Measurements from ENCODE around the gene CAPN2. TPM values are rescaled to one million over a fixed set of nuclear protein-coding genes. Genes with fewer than 3 reads are reported as not detected.
A peak's percentile ranks its signal among the peaks of the same experiment; 100 is the strongest.

Gene CAPN2
- total RNA-seq: 353 and 526 TPM in 2 replicates

- Histone ChIP-seq H3K4me3 (ENCODE audit: low read depth, low read length) (peak within 1 kb of the TSS; percentile 97), H3K27me3 (ENCODE audit: control insufficient read depth, insufficient read depth, low read length) (no peaks in the 10 kb centered on the region), H3K36me3 (ENCODE audit: control insufficient read depth, insufficient read depth, low read length) (peaks cover 6% of the 10 kb centered on the region)
- FAIRE-seq: no peak
- TF ChIP-seq CTCF (IDR thresholded peaks at IDR 0.05; ENCODE audit: insufficient read depth, low read length, severe bottlenecking): peak; percentile 72
- DNase-seq (ENCODE audit: low read depth): peak; percentile 71
Measured at GRCh38 chr1:223712194-223712849, at the start of gene CAPN2. Gene CAPN2 (plus strand): TSS chr1:223712539. CDS start chr1:223712641, 102 bp downstream.

DNA sequence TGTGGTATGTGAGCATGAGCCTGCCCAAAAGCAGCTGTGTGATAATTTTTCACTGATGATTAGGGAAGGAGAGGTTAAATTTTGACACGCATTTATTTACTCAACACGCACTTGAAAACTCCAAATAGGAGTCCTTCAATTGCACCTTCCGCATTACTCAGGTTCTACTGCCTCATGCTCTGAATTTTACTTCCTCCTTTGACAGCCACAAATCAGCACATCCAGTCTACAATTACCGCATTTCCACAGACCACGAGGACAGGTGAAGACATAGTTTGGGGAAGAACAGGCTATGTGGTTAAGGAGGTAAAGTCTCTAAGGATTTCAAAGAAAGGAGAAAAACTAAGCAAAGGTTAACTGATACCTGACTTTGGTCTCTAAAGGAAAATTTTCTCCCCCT is 49.4 kb upstream of the CAPN2 start:
- Histone ChIP-seq H3K4me3 (ENCODE audit: low read depth, low read length) (no peak overlapping the region), H3K36me3 (ENCODE audit: control insufficient read depth, insufficient read depth, low read length) (no peaks in the 10 kb centered on the region), H3K27me3 (ENCODE audit: control insufficient read depth, insufficient read depth, low read length) (no peaks in the 10 kb centered on the region)
- DNase-seq (ENCODE audit: low read depth): peak; percentile 33
- no peak for TF ChIP-seq CTCF (IDR thresholded peaks at IDR 0.05; ENCODE audit: insufficient read depth, low read length, severe bottlenecking)
- no peak for FAIRE-seq

DNA sequence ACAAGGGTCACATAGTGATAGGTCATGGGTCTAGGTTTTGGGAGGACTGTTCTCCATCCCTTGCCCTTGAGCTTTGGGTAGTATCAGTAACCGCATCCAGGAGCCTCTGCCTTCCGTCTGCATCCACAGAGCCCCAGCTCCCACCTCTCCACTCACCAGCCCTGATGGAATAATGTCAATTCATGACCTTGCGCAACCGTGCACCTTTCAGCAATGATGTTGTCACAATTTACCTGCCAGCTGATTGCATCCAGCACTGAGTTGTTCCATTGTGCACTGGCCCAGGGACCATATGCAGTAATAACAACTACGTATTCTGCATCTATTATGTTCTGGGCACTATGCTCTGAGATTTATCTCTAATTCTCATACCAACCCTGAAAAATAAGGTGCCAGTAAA is 48.2 kb upstream of the CAPN2 start:
- H3K4me3 ChIP-seq (ENCODE audit: low read depth, low read length): no peak overlapping the region
- DNase-seq (ENCODE audit: low read depth) (no peak), FAIRE-seq (peak; percentile 40)
- H3K27me3 ChIP-seq (ENCODE audit: control insufficient read depth, insufficient read depth, low read length): no peaks in the 10 kb centered on the region
- no peaks in the 10 kb centered on the region for H3K36me3 ChIP-seq (ENCODE audit: control insufficient read depth, insufficient read depth, low read length)
- TF ChIP-seq CTCF (IDR thresholded peaks at IDR 0.05; ENCODE audit: insufficient read depth, low read length, severe bottlenecking): no peak

GRCh38 chr1:223665592-223666312 is 46.6 kb upstream of the CAPN2 start, which contains the start of gene CAPN8:
Gene CAPN8 (minus strand): TSS chr1:223665701. CDS start chr1:223665646, 55 bp downstream.
- no peaks in the 10 kb centered on the region for H3K36me3 ChIP-seq (ENCODE audit: control insufficient read depth, insufficient read depth, low read length)
- TF ChIP-seq CTCF (IDR thresholded peaks at IDR 0.05; ENCODE audit: insufficient read depth, low read length, severe bottlenecking): no peak
- DNase-seq (ENCODE audit: low read depth) (peak; percentile 87), FAIRE-seq (no peak)
- H3K4me3 ChIP-seq (ENCODE audit: low read depth, low read length): no peak within 1 kb of the TSS
- H3K27me3 ChIP-seq (ENCODE audit: control insufficient read depth, insufficient read depth, low read length): no peaks in the 10 kb centered on the region

GRCh38 chr1:223667484-223668182 is 44.7 kb upstream of the CAPN2 start:
- TF ChIP-seq CTCF (IDR thresholded peaks at IDR 0.05; ENCODE audit: insufficient read depth, low read length, severe bottlenecking): no peak
- FAIRE-seq (no peak), DNase-seq (ENCODE audit: low read depth) (peak; percentile 27)
- Histone ChIP-seq H3K4me3 (ENCODE audit: low read depth, low read length) (no peak overlapping the region), H3K36me3 (ENCODE audit: control insufficient read depth, insufficient read depth, low read length) (no peaks in the 10 kb centered on the region), H3K27me3 (ENCODE audit: control insufficient read depth, insufficient read depth, low read length) (no peaks in the 10 kb centered on the region)
